Keratinocyte (primary cell): ENCODE data around the gene SF3A1. TPM values are rescaled to one million over a fixed set of nuclear protein-coding genes. Genes with fewer than 3 reads are reported as not detected.

Experiments used
- DNase-seq: peaks from one replicate; pipeline ENCODE4 v3.0.0-alpha.2; 2011; ENCODE audit warnings: low read depth, missing footprints, low spot score
- FAIRE-seq: peaks from 2 replicates; lab custom pipeline; 2011; peaks lifted over from hg19 to GRCh38; lab: Jason Lieb, UNC
- H2AFZ ChIP-seq: 2 replicates; pipeline ENCODE4 v1.6.0; 2012; ENCODE audit warnings: low read length, control low read depth, inconsistent platforms; ENCODE audit not compliant: control insufficient read depth
- H3K27ac ChIP-seq: 2 replicates; pipeline ENCODE4 v1.5.1; 2011; ENCODE audit warnings: low read length; ENCODE audit not compliant: control insufficient read depth, insufficient read depth
- H3K27me3 ChIP-seq: 3 replicates; pipeline ENCODE4 v1.6.0; 2011; ENCODE audit warnings: low read length; ENCODE audit not compliant: control insufficient read depth, insufficient read depth; ENCODE audit errors: extremely low read depth
- H3K36me3 ChIP-seq, 2 experiments: 2 replicates in 1 of 2; 3 replicates in 1 of 2; pipeline ENCODE4 v1.5.1; 2011; ENCODE audit warnings: low read length in 2 of 2, mild to moderate bottlenecking in 1 of 2; ENCODE audit not compliant: control insufficient read depth in 2 of 2, insufficient read depth in 2 of 2; ENCODE audit errors: extremely low read depth in 1 of 2
- H3K4me1 ChIP-seq: 3 replicates; pipeline ENCODE4 v1.5.1; 2011; ENCODE audit warnings: low read length; ENCODE audit not compliant: control insufficient read depth, insufficient read depth; ENCODE audit errors: extremely low read depth
- H3K4me2 ChIP-seq: 3 replicates; pipeline ENCODE4 v1.6.0; 2011; ENCODE audit warnings: low read depth, low read length; ENCODE audit not compliant: control insufficient read depth, insufficient read depth; ENCODE audit errors: extremely low read depth
- H3K4me3 ChIP-seq, 3 experiments: fragments of 200-600 bp in 1 of 3; sonication (generic) in 1 of 3; 2 replicates in 2 of 3; 3 replicates in 1 of 3; pipeline ENCODE4 v1.5.1; 2011 to 2016; ENCODE audit warnings: low read length in 3 of 3, mild to moderate bottlenecking in 3 of 3, control low read depth in 2 of 3, inconsistent platforms in 1 of 3, low read depth in 1 of 3, mixed read lengths in 1 of 3, mixed run types in 1 of 3, moderate library complexity in 1 of 3; ENCODE audit not compliant: control insufficient read depth in 2 of 3, insufficient read depth in 2 of 3; ENCODE audit errors: extremely low read depth in 1 of 3
- H3K79me2 ChIP-seq: 2 replicates; pipeline ENCODE4 v1.6.0; 2012; ENCODE audit warnings: low read length; ENCODE audit not compliant: control insufficient read depth, insufficient read depth
- H3K9ac ChIP-seq: 3 replicates; pipeline ENCODE4 v1.6.0; 2011; ENCODE audit warnings: low read length; ENCODE audit not compliant: control insufficient read depth, insufficient read depth; ENCODE audit errors: extremely low read depth
- H3K9me1 ChIP-seq: 3 replicates; pipeline ENCODE4 v1.6.0; 2011; ENCODE audit warnings: low read length; ENCODE audit not compliant: control insufficient read depth, insufficient read depth; ENCODE audit errors: extremely low read depth
- H3K9me3 ChIP-seq: 2 replicates; pipeline ENCODE4 v1.5.1; 2012; ENCODE audit warnings: low read depth, low read length; ENCODE audit not compliant: control insufficient read depth
- H4K20me1 ChIP-seq: 3 replicates; pipeline ENCODE4 v1.6.0; 2011; ENCODE audit warnings: low read length; ENCODE audit not compliant: control insufficient read depth, insufficient read depth; ENCODE audit errors: extremely low read depth
- EZH2 ChIP-seq: IDR thresholded peaks from one replicate; pipeline ENCODE4 v1.6.1; 2012; ENCODE audit warnings: inconsistent platforms, mild to moderate bottlenecking, low read length, moderate library complexity
- dilution Hi-C: fragments of 300-500 bp; cut with MboI; formaldehyde crosslinking; loops from one replicate; pipeline ENCODE4 v1.7.0; 2020; ENCODE audit warnings: low sequenced_read_pairs; ENCODE audit not compliant: extremely low pct_ligation_motif_present
- polyA plus RNA-seq, 5 experiments: library from polyadenylated mRNA; depleted of rRNA in 3 of 5; stranded (reverse) in 3 of 5; stranded (forward) in 1 of 5; unstranded in 1 of 5; fragments of >200 nt; gene quantifications; 1 replicate in 1 of 5; 2 replicates in 3 of 5; 3 replicates in 1 of 5; pipeline versions ENCODE4 v1.2.1 to v1.2.3, GENCODE V29; 2011 to 2012; ENCODE audit warnings: missing spikeins in 2 of 5, low read depth in 1 of 5, low replicate concordance in 1 of 5
- TF ChIP-seq, protein P1 (sequence below), 3 experiments: IDR thresholded peaks in 1 of 3; conservative IDR thresholded peaks in 1 of 3; optimal IDR thresholded peaks in 1 of 3; 2 replicates in 2 of 3; 3 replicates in 1 of 3; pipeline versions ENCODE3 to v1.5.1; 2011; ENCODE audit warnings: low read length in 3 of 3, mild to moderate bottlenecking in 3 of 3, moderate library complexity in 2 of 3, control low read depth in 1 of 3, inconsistent platforms in 1 of 3; ENCODE audit not compliant: insufficient read depth in 2 of 3; ENCODE audit errors: extremely low read depth in 1 of 3

Gene SF3A1
- polyA plus RNA-seq, 1 donor (not counting 4 experiments of a cell fraction or from before 2014, with no cell fraction given): 34.2 TPM

- H3K27me3 ChIP-seq: no peaks in the 10 kb centered on the region
- H3K36me3 ChIP-seq: peaks cover 3 to 4% of the 10 kb centered on the region in 2 experiments
- TF ChIP-seq EZH2: no peak
- TF ChIP-seq, protein P1, sequence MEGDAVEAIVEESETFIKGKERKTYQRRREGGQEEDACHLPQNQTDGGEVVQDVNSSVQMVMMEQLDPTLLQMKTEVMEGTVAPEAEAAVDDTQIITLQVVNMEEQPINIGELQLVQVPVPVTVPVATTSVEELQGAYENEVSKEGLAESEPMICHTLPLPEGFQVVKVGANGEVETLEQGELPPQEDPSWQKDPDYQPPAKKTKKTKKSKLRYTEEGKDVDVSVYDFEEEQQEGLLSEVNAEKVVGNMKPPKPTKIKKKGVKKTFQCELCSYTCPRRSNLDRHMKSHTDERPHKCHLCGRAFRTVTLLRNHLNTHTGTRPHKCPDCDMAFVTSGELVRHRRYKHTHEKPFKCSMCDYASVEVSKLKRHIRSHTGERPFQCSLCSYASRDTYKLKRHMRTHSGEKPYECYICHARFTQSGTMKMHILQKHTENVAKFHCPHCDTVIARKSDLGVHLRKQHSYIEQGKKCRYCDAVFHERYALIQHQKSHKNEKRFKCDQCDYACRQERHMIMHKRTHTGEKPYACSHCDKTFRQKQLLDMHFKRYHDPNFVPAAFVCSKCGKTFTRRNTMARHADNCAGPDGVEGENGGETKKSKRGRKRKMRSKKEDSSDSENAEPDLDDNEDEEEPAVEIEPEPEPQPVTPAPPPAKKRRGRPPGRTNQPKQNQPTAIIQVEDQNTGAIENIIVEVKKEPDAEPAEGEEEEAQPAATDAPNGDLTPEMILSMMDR (optimal IDR thresholded peaks at IDR 0.05 in 1 of 3, IDR thresholded peaks at IDR 0.05 in 1 of 3, conservative IDR thresholded peaks at IDR 0.05 in 1 of 3; ENCODE audit: extremely low read depth in 1 of 3, insufficient read depth in 2 of 3, low read length in 3 of 3): no peak
- H4K20me1 ChIP-seq: peaks cover 13% of the 10 kb centered on the region
- no peak overlapping the region for H3K9ac ChIP-seq
- H3K27ac ChIP-seq: no peak overlapping the region
- no peak overlapping the region for H3K4me3 ChIP-seq
- H2AFZ ChIP-seq: no peak overlapping the region
- H3K79me2 ChIP-seq: peaks cover 35% of the 10 kb centered on the region
- FAIRE-seq (peak; percentile 53), DNase-seq (no peak)
- no peaks in the 10 kb centered on the region for H3K9me3 ChIP-seq
- peaks cover 91% of the 10 kb centered on the region for H3K4me1 ChIP-seq
- dilution Hi-C loops: no loop called here
- H3K9me1 ChIP-seq: peaks cover 12% of the 10 kb centered on the region
- H3K4me2 ChIP-seq: no peak overlapping the region
Observed at GRCh38 chr22:30308518-30309230, 48.0 kb downstream of the SF3A1 start.

GRCh38 chr22:30308093-30308492 lies 48.6 kb downstream of the SF3A1 start:
- dilution Hi-C loops: no loop called here
- FAIRE-seq: peak; percentile 39
- Histone ChIP-seq H3K27me3 (no peaks in the 10 kb centered on the region), H3K4me2 (no peak overlapping the region), H3K36me3 (peaks cover 3 to 10% of the 10 kb centered on the region in 2 experiments), H3K4me1 (peaks cover 93% of the 10 kb centered on the region), H3K9ac (no peak overlapping the region), H4K20me1 (peaks cover 13% of the 10 kb centered on the region), H3K27ac (no peak overlapping the region), H3K79me2 (peaks cover 41% of the 10 kb centered on the region), H3K9me3 (no peaks in the 10 kb centered on the region), H3K4me3 (no peak overlapping the region), H3K9me1 (peaks cover 17% of the 10 kb centered on the region), H2AFZ (no peak overlapping the region)
- TF ChIP-seq EZH2: no peak
- TF ChIP-seq, protein P1 (optimal IDR thresholded peaks at IDR 0.05 in 1 of 3, IDR thresholded peaks at IDR 0.05 in 1 of 3, conservative IDR thresholded peaks at IDR 0.05 in 1 of 3; ENCODE audit: extremely low read depth in 1 of 3, insufficient read depth in 2 of 3, low read length in 3 of 3): no peak
- no peak for DNase-seq
